ENCODE data around the gene ALK.

ALK gene

GRCh38 chr2:29921560-29921915 is at the start of gene ALK:
Gene ALK (minus strand): TSS chr2:29921586. CDS start chr2:29920659, 927 bp downstream.
- DNase-seq = peak; percentile 45 to 61

- DNase-seq = no peak
Measured at GRCh38 chr2:29966266-29966665, 44.9 kb upstream of the ALK start.

- no peak for DNase-seq
Measured at GRCh38 chr2:29963972-29964570, 42.7 kb upstream of the ALK start.

- DNase-seq = no peak
Measured at GRCh38 chr2:29962922-29963321, 41.5 kb upstream of the ALK start.

GRCh38 chr2:29954316-29954715 is 32.9 kb upstream of the ALK start:
- DNase-seq = no peak

GRCh38 chr2:29952973-29953372 is 31.6 kb upstream of the ALK start:
- no peak for DNase-seq

GRCh38 chr2:29951576-29951975 is 30.2 kb upstream of the ALK start:
- DNase-seq = no peak

GRCh38 chr2:29950481-29950880 is 29.1 kb upstream of the ALK start:
- no peak for DNase-seq

GRCh38 chr2:29949042-29949441 is 27.7 kb upstream of the ALK start:
- no peak for DNase-seq

- DNase-seq = no peak
Measured at GRCh38 chr2:29946505-29946904, 25.1 kb upstream of the ALK start.

- DNase-seq = no peak
Measured at GRCh38 chr2:29942711-29943110, 21.3 kb upstream of the ALK start.

GRCh38 chr2:29940706-29941105 is 19.3 kb upstream of the ALK start:
- DNase-seq = no peak

GRCh38 chr2:29936020-29936419 is 14.6 kb upstream of the ALK start:
- no peak for DNase-seq

- no peak for DNase-seq
Measured at GRCh38 chr2:29931818-29932217, 10.4 kb upstream of the ALK start.

GRCh38 chr2:29923110-29923721 is 1.8 kb upstream of the ALK start:
- peak; percentile 12 to 27 for DNase-seq

- DNase-seq = no peak
Measured at GRCh38 chr2:29922605-29923004, 1.2 kb upstream of the ALK start.

- DNase-seq = no peak
Measured at GRCh38 chr2:29920631-29921559, 491 bp downstream of the ALK start.

- peak in 1 of 2 experiments; percentile 47 for DNase-seq
Measured at GRCh38 chr2:29920130-29920577, 1.2 kb downstream of the ALK start.

GRCh38 chr2:29918941-29919340 is 2.4 kb downstream of the ALK start:
- no peak for DNase-seq

- DNase-seq = no peak
Measured at GRCh38 chr2:29917781-29918180, 3.6 kb downstream of the ALK start.

GRCh38 chr2:29916571-29916970 is 4.8 kb downstream of the ALK start:
- no peak for DNase-seq

GRCh38 chr2:29910960-29911359 is 10.4 kb downstream of the ALK start:
- no peak for DNase-seq

GRCh38 chr2:29910465-29910864 is 10.9 kb downstream of the ALK start:
- DNase-seq = no peak

- no peak for DNase-seq
Measured at GRCh38 chr2:29902356-29902755, 19.0 kb downstream of the ALK start.
